Measurements from ENCODE around the gene HSPA4. TPM values are rescaled to one million over a fixed set of nuclear protein-coding genes. Genes with fewer than 3 reads are reported as not detected.

The HSPA4 gene
- total and polyA plus RNA-seq, 2 of the 13 experiments (the other 11 are each of a cell fraction or from before 2014, with no cell fraction given): 36.6 to 231 TPM

DNA sequence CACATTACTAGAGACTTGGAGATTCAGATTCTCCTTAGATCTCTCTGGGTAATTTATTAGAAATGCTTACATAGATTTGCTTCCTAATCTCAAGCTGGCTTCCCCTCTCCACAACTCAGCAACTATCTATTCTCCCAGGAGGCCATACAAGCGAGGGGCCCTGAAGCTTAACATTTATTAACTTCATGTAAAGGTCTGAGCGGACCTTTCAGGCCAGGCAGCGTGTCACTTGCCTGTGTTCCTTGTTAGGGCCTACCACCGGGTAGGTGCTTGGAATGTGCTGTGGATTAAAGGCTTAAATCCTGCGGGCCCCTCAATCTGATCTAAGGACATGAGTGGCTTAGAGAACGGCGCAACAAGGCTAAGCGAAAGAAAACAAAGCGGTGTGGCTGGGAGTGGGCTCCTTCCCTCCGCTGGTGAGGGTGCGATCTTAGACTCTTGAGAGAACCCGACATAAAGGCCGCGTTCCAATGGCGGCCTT lies 712 bp upstream of the HSPA4 start (continued):
- no peak for TF ChIP-seq TFDP1 (CRISPR knock-in tag; IDR thresholded peaks at IDR 0.05; ENCODE audit: borderline replicate concordance)
- no peak for TF ChIP-seq PAWR (CRISPR knock-in tag; IDR thresholded peaks at IDR 0.05; ENCODE audit: borderline replicate concordance)
- TF ChIP-seq RARA (CRISPR knock-in tag; IDR thresholded peaks at IDR 0.05): no peak
- TF ChIP-seq ATF4 (CRISPR knock-in tag; IDR thresholded peaks at IDR 0.05): no peak
- TF ChIP-seq PCBP2 (optimal IDR thresholded peaks at IDR 0.05; ENCODE audit: low read depth, low read length, poor library complexity, severe bottlenecking): no peak
- TF ChIP-seq ZNF367 (CRISPR knock-in tag; IDR thresholded peaks at IDR 0.05; ENCODE audit: borderline replicate concordance): no peak
- no peak for TF ChIP-seq ZNF337 (CRISPR knock-in tag; IDR thresholded peaks at IDR 0.05; ENCODE audit: borderline replicate concordance, low read depth)
- TF ChIP-seq MAZ (IDR thresholded peaks at IDR 0.05; ENCODE audit: borderline replicate concordance, low read depth, low read length): no peak
- TF ChIP-seq MAZ (CRISPR knock-in tag; IDR thresholded peaks at IDR 0.05; ENCODE audit: low read depth): no peak
- TF ChIP-seq ZNF501 (CRISPR knock-in tag; IDR thresholded peaks at IDR 0.05): no peak
- no peak for TF ChIP-seq ZKSCAN8 (CRISPR knock-in tag; IDR thresholded peaks at IDR 0.05; ENCODE audit: borderline replicate concordance)
- no peak; the same call in 1 of the 2 replicates for TF ChIP-seq WIZ (CRISPR knock-in tag; IDR thresholded peaks at IDR 0.05)
- no peak for TF ChIP-seq CREB3 (CRISPR knock-in tag; IDR thresholded peaks at IDR 0.05)
- TF ChIP-seq ZIK1 (CRISPR knock-in tag; IDR thresholded peaks at IDR 0.05; ENCODE audit: borderline replicate concordance, low read depth): no peak
- TF ChIP-seq, protein P1, sequence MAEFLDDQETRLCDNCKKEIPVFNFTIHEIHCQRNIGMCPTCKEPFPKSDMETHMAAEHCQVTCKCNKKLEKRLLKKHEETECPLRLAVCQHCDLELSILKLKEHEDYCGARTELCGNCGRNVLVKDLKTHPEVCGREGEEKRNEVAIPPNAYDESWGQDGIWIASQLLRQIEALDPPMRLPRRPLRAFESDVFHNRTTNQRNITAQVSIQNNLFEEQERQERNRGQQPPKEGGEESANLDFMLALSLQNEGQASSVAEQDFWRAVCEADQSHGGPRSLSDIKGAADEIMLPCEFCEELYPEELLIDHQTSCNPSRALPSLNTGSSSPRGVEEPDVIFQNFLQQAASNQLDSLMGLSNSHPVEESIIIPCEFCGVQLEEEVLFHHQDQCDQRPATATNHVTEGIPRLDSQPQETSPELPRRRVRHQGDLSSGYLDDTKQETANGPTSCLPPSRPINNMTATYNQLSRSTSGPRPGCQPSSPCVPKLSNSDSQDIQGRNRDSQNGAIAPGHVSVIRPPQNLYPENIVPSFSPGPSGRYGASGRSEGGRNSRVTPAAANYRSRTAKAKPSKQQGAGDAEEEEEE (CRISPR knock-in tag; IDR thresholded peaks at IDR 0.05; ENCODE audit: borderline replicate concordance): 0 out of 2 replicates have a peak, but pooled peaks have one; percentile 14
- no peak for TF ChIP-seq ZNF780A (CRISPR knock-in tag; IDR thresholded peaks at IDR 0.05)
- TF ChIP-seq ZNF572 (CRISPR knock-in tag; IDR thresholded peaks at IDR 0.05): no peak
- 0 out of 2 replicates have a peak, but pooled peaks have one; percentile 23 for TF ChIP-seq ZNF879 (CRISPR knock-in tag; IDR thresholded peaks at IDR 0.05)
- TF ChIP-seq GLI4 (CRISPR knock-in tag; IDR thresholded peaks at IDR 0.05; ENCODE audit: borderline replicate concordance): 0 out of 2 replicates have a peak, but pooled peaks have one; percentile 0
- TF ChIP-seq, protein P2, sequence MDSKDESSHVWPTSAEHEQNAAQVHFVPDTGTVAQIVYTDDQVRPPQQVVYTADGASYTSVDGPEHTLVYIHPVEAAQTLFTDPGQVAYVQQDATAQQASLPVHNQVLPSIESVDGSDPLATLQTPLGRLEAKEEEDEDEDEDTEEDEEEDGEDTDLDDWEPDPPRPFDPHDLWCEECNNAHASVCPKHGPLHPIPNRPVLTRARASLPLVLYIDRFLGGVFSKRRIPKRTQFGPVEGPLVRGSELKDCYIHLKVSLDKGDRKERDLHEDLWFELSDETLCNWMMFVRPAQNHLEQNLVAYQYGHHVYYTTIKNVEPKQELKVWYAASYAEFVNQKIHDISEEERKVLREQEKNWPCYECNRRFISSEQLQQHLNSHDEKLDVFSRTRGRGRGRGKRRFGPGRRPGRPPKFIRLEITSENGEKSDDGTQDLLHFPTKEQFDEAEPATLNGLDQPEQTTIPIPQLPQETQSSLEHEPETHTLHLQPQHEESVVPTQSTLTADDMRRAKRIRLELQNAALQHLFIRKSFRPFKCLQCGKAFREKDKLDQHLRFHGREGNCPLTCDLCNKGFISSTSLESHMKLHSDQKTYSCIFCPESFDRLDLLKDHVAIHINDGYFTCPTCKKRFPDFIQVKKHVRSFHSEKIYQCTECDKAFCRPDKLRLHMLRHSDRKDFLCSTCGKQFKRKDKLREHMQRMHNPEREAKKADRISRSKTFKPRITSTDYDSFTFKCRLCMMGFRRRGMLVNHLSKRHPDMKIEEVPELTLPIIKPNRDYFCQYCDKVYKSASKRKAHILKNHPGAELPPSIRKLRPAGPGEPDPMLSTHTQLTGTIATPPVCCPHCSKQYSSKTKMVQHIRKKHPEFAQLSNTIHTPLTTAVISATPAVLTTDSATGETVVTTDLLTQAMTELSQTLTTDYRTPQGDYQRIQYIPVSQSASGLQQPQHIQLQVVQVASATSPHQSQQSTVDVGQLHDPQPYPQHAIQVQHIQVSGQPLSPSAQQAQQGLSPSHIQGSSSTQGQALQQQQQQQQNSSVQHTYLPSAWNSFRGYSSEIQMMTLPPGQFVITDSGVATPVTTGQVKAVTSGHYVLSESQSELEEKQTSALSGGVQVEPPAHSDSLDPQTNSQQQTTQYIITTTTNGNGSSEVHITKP (CRISPR knock-in tag; IDR thresholded peaks at IDR 0.05; ENCODE audit: low read depth): no peak
